SKM-1 (cell line): ENCODE measurements around the gene PARP9.

Experiments used
- DNase-seq: peaks from one replicate; lab custom pipeline; 2025; ENCODE audit not compliant: unreplicated experiment; lab: John Stamatoyannopoulos, UW

Gene PARP9

GRCh38 chr3:122488262-122488973 is 75.7 kb downstream of the PARP9 start:
- no peak for DNase-seq

GRCh38 chr3:122484985-122485384 is 79.1 kb downstream of the PARP9 start:
- DNase-seq: no peak

GRCh38 chr3:122481390-122481789 is 82.7 kb downstream of the PARP9 start:
- DNase-seq: no peak
